ENCODE results near the gene OVOL3. TPM values are rescaled to one million over a fixed set of nuclear protein-coding genes. Genes with fewer than 3 reads are reported as not detected.
A peak's percentile ranks its signal among the peaks of the same experiment; 100 is the strongest.

Gene OVOL3
- total and polyA plus RNA-seq, 2 experiments from 2014 or later = not detected

GRCh38 chr19:36152352-36153091 is 41.6 kb downstream of the OVOL3 start, which contains the start of gene COX7A1:
TSS of gene COX7A1 (minus strand) at chr19:36152447. CDS start at chr19:36152407, 40 bp downstream.
- no peaks in the 10 kb centered on the region for H3K9me2 ChIP-seq (ENCODE audit: insufficient read depth)
- H3K27me3 ChIP-seq (replicated peaks; ENCODE audit: insufficient read depth) = no peaks in the 10 kb centered on the region
- H4K20me1 ChIP-seq (ENCODE audit: insufficient read depth) = no peaks in the 10 kb centered on the region
- no peak for TF ChIP-seq EZH2 (IDR thresholded peaks at IDR 0.05; ENCODE audit: insufficient read depth, poor library complexity, severe bottlenecking)
- TF ChIP-seq EZH2phosphoT487 (IDR thresholded peaks at IDR 0.05; ENCODE audit: insufficient read depth, low read depth) = no peak
- 33 to 41% methylated on average over 32 to 40 of the region's 40 CpGs for WGBS, 2 experiments (ENCODE audit: low coverage in 1 of 2, low lambda C conversion rate in 2 of 2, missing lambda C conversion rate in 2 of 2)
- H3K9ac ChIP-seq = peak within 1 kb of the TSS; percentile 76
- H2AFZ ChIP-seq = 0 out of 2 replicates have a peak within 1 kb of the TSS, but pooled peaks have one; percentile 53
- DNase-seq = peak; percentile 65
- in situ Hi-C loops (cut with MboI) = no loop called here
- peak within 1 kb of the TSS; percentile 71 for H3K4me3 ChIP-seq
- H3K9me3 ChIP-seq (ENCODE audit: low read depth) = no peaks in the 10 kb centered on the region
- H3K36me3 ChIP-seq (ENCODE audit: low read depth) = no peaks in the 10 kb centered on the region
- H3K27ac ChIP-seq = peak within 1 kb of the TSS; percentile 53
- H3K79me2 ChIP-seq (ENCODE audit: insufficient read depth) = no peaks in the 10 kb centered on the region
- peaks cover 12% of the 10 kb centered on the region; the same call in 1 of the 2 replicates for H3F3A ChIP-seq (ENCODE audit: insufficient read depth)
- no peaks in the 10 kb centered on the region for H3K4me1 ChIP-seq (ENCODE audit: insufficient read depth)
- peak within 1 kb of the TSS; percentile 76 for H3K4me2 ChIP-seq (ENCODE audit: unreplicated experiment)

- no peaks in the 10 kb centered on the region for H3K27me3 ChIP-seq (replicated peaks; ENCODE audit: insufficient read depth)
- no peaks in the 10 kb centered on the region for H4K20me1 ChIP-seq (ENCODE audit: insufficient read depth)
- H3K27ac ChIP-seq = peak overlapping the region; percentile 53
- H3K9ac ChIP-seq = peak overlapping the region; percentile 76; the same call in 1 of the 2 replicates
- no peak for TF ChIP-seq EZH2 (IDR thresholded peaks at IDR 0.05; ENCODE audit: insufficient read depth, poor library complexity, severe bottlenecking)
- TF ChIP-seq EZH2phosphoT487 (IDR thresholded peaks at IDR 0.05; ENCODE audit: insufficient read depth, low read depth) = no peak
- no peak for DNase-seq
- no peak overlapping the region for H2AFZ ChIP-seq
- H3K79me2 ChIP-seq (ENCODE audit: insufficient read depth) = no peaks in the 10 kb centered on the region
- peaks cover 6% of the 10 kb centered on the region; the same call in 1 of the 2 replicates for H3F3A ChIP-seq (ENCODE audit: insufficient read depth)
- in situ Hi-C loops (cut with MboI) = no loop called here
- H3K9me3 ChIP-seq (ENCODE audit: low read depth) = no peaks in the 10 kb centered on the region
- whole genome bisulfite sequencing, 2 experiments (ENCODE audit: low coverage in 1 of 2, low lambda C conversion rate in 2 of 2, missing lambda C conversion rate in 2 of 2) = 97% methylated on average over 10 of the region's 10 CpGs
- no peaks in the 10 kb centered on the region for H3K9me2 ChIP-seq (ENCODE audit: insufficient read depth)
- peak overlapping the region; percentile 71 for H3K4me3 ChIP-seq
- no peaks in the 10 kb centered on the region for H3K36me3 ChIP-seq (ENCODE audit: low read depth)
- H3K4me1 ChIP-seq (ENCODE audit: insufficient read depth) = no peaks in the 10 kb centered on the region
- H3K4me2 ChIP-seq (ENCODE audit: unreplicated experiment) = peak overlapping the region; percentile 76
These were observed 42.2 kb downstream of the OVOL3 start for GRCh38 chr19:36153126-36153525.

- in situ Hi-C loops (cut with MboI) = no loop called here
- Histone ChIP-seq H3F3A (ENCODE audit: insufficient read depth) (no peaks in the 10 kb centered on the region), H2AFZ (no peak overlapping the region), H3K4me1 (ENCODE audit: insufficient read depth) (no peaks in the 10 kb centered on the region), H3K9me2 (ENCODE audit: insufficient read depth) (no peaks in the 10 kb centered on the region), H3K27me3 (replicated peaks; ENCODE audit: insufficient read depth) (no peaks in the 10 kb centered on the region), H3K27ac (no peak overlapping the region), H3K9me3 (ENCODE audit: low read depth) (no peaks in the 10 kb centered on the region), H3K9ac (no peak overlapping the region), H3K4me3 (no peak overlapping the region), H3K36me3 (ENCODE audit: low read depth) (no peaks in the 10 kb centered on the region), H3K4me2 (ENCODE audit: unreplicated experiment) (no peak overlapping the region), H3K79me2 (ENCODE audit: insufficient read depth) (no peaks in the 10 kb centered on the region), H4K20me1 (ENCODE audit: insufficient read depth) (no peaks in the 10 kb centered on the region)
- DNase-seq = no peak
- no peak for TF ChIP-seq EZH2 (IDR thresholded peaks at IDR 0.05; ENCODE audit: insufficient read depth, poor library complexity, severe bottlenecking)
- TF ChIP-seq EZH2phosphoT487 (IDR thresholded peaks at IDR 0.05; ENCODE audit: insufficient read depth, low read depth) = no peak
- 88% methylated on average over 7 of the region's 7 CpGs for WGBS, 2 experiments (ENCODE audit: low coverage in 1 of 2, low lambda C conversion rate in 2 of 2, missing lambda C conversion rate in 2 of 2)
These were observed 50.1 kb downstream of the OVOL3 start for GRCh38 chr19:36160821-36161596.

Other genes starting within 250 kb of the OVOL3 start
- 10.6 and 20.4 TPM in 2 replicates for gene APLP1, start 242.6 kb upstream of the OVOL3 start, total RNA-seq (2014; rRNA removed; shearing (Covaris generic))
- 16.7 and 16.8 TPM in 2 replicates for gene APLP1, start 242.6 kb upstream of the OVOL3 start, polyA plus RNA-seq (2016; fragmentation: Nextera tagmentation; extraction: Ambion mirVana)
- 5.0 and 7.6 TPM in 2 replicates for gene NFKBID, start 210.6 kb upstream of the OVOL3 start, total RNA-seq (2014; rRNA removed; shearing (Covaris generic))
- gene NFKBID, start 210.6 kb upstream of the OVOL3 start, polyA plus RNA-seq (2016; fragmentation: Nextera tagmentation; extraction: Ambion mirVana) = 3.9 and 7.1 TPM in 2 replicates
- not detected in 2 replicates for gene HCST, start 208.6 kb upstream of the OVOL3 start, total RNA-seq (2014; rRNA removed; shearing (Covaris generic))
- 9.1 and 11.3 TPM in 2 replicates for gene HCST, start 208.6 kb upstream of the OVOL3 start, polyA plus RNA-seq (2016; fragmentation: Nextera tagmentation; extraction: Ambion mirVana)
- not detected in 2 replicates for gene TYROBP, start 202.8 kb upstream of the OVOL3 start, total RNA-seq (2014; rRNA removed; shearing (Covaris generic))
- gene TYROBP, start 202.8 kb upstream of the OVOL3 start, polyA plus RNA-seq (2016; fragmentation: Nextera tagmentation; extraction: Ambion mirVana) = not detected in 2 replicates
- gene LRFN3, start 174.8 kb upstream of the OVOL3 start, total RNA-seq (2014; rRNA removed; shearing (Covaris generic)) = 5.3 and 9.4 TPM in 2 replicates
- gene LRFN3, start 174.8 kb upstream of the OVOL3 start, polyA plus RNA-seq (2016; fragmentation: Nextera tagmentation; extraction: Ambion mirVana) = 7.1 and 7.5 TPM in 2 replicates
- gene SDHAF1, start 116.0 kb upstream of the OVOL3 start, total RNA-seq (2014; rRNA removed; shearing (Covaris generic)) = 38.3 and 49.7 TPM in 2 replicates
- 17.2 and 20.3 TPM in 2 replicates for gene SDHAF1, start 116.0 kb upstream of the OVOL3 start, polyA plus RNA-seq (2016; fragmentation: Nextera tagmentation; extraction: Ambion mirVana)
- gene SYNE4, start 102.3 kb upstream of the OVOL3 start, total RNA-seq (2014; rRNA removed; shearing (Covaris generic)) = not detected in 2 replicates
- gene SYNE4, start 102.3 kb upstream of the OVOL3 start, polyA plus RNA-seq (2016; fragmentation: Nextera tagmentation; extraction: Ambion mirVana) = 0.11 and 0.31 TPM in 2 replicates
- gene ALKBH6, start 96.9 kb upstream of the OVOL3 start, total RNA-seq (2014; rRNA removed; shearing (Covaris generic)) = 32.1 and 34.1 TPM in 2 replicates
- gene ALKBH6, start 96.9 kb upstream of the OVOL3 start, polyA plus RNA-seq (2016; fragmentation: Nextera tagmentation; extraction: Ambion mirVana) = 25.6 and 29.2 TPM in 2 replicates
- gene CLIP3, start 78.3 kb upstream of the OVOL3 start, total RNA-seq (2014; rRNA removed; shearing (Covaris generic)) = 10.9 and 14.9 TPM in 2 replicates
- 48.2 and 49.0 TPM in 2 replicates for gene CLIP3, start 78.3 kb upstream of the OVOL3 start, polyA plus RNA-seq (2016; fragmentation: Nextera tagmentation; extraction: Ambion mirVana)
- gene THAP8, start 56.9 kb upstream of the OVOL3 start, total RNA-seq (2014; rRNA removed; shearing (Covaris generic)) = 3.8 and 8.2 TPM in 2 replicates
- 11.8 and 12.8 TPM in 2 replicates for gene THAP8, start 56.9 kb upstream of the OVOL3 start, polyA plus RNA-seq (2016; fragmentation: Nextera tagmentation; extraction: Ambion mirVana)
- 2.8 and 3.4 TPM in 2 replicates for gene WDR62, start 56.2 kb upstream of the OVOL3 start, total RNA-seq (2014; rRNA removed; shearing (Covaris generic))
- gene WDR62, start 56.2 kb upstream of the OVOL3 start, polyA plus RNA-seq (2016; fragmentation: Nextera tagmentation; extraction: Ambion mirVana) = 2.6 and 2.7 TPM in 2 replicates
- gene POLR2I, start 3.7 kb downstream of the OVOL3 start, total RNA-seq (2014; rRNA removed; shearing (Covaris generic)) = 44.1 and 44.4 TPM in 2 replicates
- gene POLR2I, start 3.7 kb downstream of the OVOL3 start, polyA plus RNA-seq (2016; fragmentation: Nextera tagmentation; extraction: Ambion mirVana) = 130 and 143 TPM in 2 replicates
- gene TBCB, start 4.3 kb downstream of the OVOL3 start, total RNA-seq (2014; rRNA removed; shearing (Covaris generic)) = 221 and 304 TPM in 2 replicates
- gene TBCB, start 4.3 kb downstream of the OVOL3 start, polyA plus RNA-seq (2016; fragmentation: Nextera tagmentation; extraction: Ambion mirVana) = 279 and 292 TPM in 2 replicates
- 540 and 588 TPM in 2 replicates for gene CAPNS1, start 28.9 kb downstream of the OVOL3 start, total RNA-seq (2014; rRNA removed; shearing (Covaris generic))
- gene CAPNS1, start 28.9 kb downstream of the OVOL3 start, polyA plus RNA-seq (2016; fragmentation: Nextera tagmentation; extraction: Ambion mirVana) = 344 and 353 TPM in 2 replicates
- 8.4 and 9.2 TPM in 2 replicates for gene COX7A1, start 41.3 kb downstream of the OVOL3 start, total RNA-seq (2014; rRNA removed; shearing (Covaris generic))
- 93.2 and 95.6 TPM in 2 replicates for gene COX7A1, start 41.3 kb downstream of the OVOL3 start, polyA plus RNA-seq (2016; fragmentation: Nextera tagmentation; extraction: Ambion mirVana)
- gene ZNF565, start 103.5 kb downstream of the OVOL3 start, total RNA-seq (2014; rRNA removed; shearing (Covaris generic)) = 1.6 and 2.1 TPM in 2 replicates
- 2.6 and 3.4 TPM in 2 replicates for gene ZNF565, start 103.5 kb downstream of the OVOL3 start, polyA plus RNA-seq (2016; fragmentation: Nextera tagmentation; extraction: Ambion mirVana)
- 63.2 and 64.6 TPM in 2 replicates for gene ZNF146, start 104.0 kb downstream of the OVOL3 start, total RNA-seq (2014; rRNA removed; shearing (Covaris generic))
- gene ZNF146, start 104.0 kb downstream of the OVOL3 start, polyA plus RNA-seq (2016; fragmentation: Nextera tagmentation; extraction: Ambion mirVana) = 55.7 and 60.0 TPM in 2 replicates